GM19193 (cell line): ENCODE results near the gene RFTN1.

ENCODE experiments used
- POLR2A ChIP-seq: IDR thresholded peaks from 4 replicates; pipeline ENCODE4 v1.6.1; 2011; ENCODE audit not compliant: insufficient read depth, insufficient read length; ENCODE audit errors: extremely low read depth

The RFTN1 gene

DNA sequence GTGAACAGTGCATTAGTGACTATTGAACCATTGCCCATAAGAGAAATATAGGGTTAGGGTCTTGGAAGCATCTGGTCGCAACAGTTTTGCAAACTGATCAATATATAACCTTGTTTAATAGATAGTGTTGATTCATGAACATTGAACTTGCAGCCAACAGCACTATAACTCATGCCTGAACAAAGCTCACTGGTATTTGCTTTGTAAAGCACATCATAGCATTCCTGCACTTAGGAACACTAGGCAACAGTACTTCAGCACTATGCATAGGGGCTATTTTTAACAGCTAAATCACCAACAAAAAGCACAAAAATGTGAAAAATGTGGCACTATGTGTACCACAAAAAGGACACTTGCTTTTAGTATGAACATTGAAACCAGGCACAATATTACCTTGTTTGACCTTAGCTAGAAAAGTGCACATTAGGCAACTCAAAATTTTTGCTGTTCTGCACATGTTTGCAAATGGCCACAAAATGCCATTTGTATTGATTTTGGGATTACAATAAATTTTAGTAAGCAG, 180.5 kb downstream of the RFTN1 start:
- TF ChIP-seq POLR2A, result no peak

DNA sequence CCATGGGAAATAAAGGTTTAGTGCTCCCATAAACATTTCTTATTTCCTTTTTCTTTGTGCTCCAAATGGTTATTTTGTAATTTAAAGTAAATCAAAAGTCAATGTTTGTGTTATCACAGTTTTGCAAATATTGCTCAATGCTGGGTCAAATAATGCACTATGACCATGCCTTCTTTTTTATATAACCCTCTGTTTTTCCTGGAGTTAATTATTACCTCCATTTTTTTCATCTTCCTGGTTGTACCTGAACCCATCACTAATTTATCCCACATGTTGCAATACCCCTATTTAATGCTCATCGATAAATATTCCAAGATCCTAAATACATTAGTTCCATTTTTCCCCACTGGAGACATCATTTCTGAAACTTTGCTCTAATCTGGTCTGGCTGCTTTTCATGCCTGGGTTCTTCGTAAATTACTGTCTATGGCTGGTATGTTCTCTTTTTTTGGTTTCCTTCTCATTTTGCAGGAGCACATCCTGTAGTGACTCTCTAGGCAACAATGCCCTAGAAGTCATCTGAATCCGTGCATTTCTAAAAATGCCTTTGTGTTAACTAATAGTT, 182.1 kb downstream of the RFTN1 start:
- no peak for TF ChIP-seq POLR2A

DNA sequence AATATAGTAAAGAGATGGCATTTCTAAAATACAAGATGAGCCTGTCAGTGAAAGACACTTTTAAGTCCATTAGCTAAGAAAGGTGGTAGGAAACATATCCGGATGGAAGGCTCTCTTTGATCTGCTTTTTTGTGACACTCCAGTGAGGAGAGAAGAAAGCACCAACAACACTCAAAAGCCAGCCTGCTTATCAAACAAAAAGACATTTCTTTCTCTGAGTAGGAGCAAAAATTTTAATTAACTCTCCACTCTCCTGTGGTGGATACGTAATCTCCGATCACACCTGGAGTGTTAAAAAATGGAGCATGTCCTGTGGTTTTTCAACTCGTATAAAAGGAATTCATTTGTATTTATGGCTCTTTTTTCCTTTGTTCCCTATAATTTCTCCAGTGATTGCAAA, 183.1 kb downstream of the RFTN1 start:
- TF ChIP-seq POLR2A, result no peak

- no peak for TF ChIP-seq POLR2A
These were observed 183.7 kb downstream of the RFTN1 start for GRCh38 chr3:16329826-16330129.

DNA sequence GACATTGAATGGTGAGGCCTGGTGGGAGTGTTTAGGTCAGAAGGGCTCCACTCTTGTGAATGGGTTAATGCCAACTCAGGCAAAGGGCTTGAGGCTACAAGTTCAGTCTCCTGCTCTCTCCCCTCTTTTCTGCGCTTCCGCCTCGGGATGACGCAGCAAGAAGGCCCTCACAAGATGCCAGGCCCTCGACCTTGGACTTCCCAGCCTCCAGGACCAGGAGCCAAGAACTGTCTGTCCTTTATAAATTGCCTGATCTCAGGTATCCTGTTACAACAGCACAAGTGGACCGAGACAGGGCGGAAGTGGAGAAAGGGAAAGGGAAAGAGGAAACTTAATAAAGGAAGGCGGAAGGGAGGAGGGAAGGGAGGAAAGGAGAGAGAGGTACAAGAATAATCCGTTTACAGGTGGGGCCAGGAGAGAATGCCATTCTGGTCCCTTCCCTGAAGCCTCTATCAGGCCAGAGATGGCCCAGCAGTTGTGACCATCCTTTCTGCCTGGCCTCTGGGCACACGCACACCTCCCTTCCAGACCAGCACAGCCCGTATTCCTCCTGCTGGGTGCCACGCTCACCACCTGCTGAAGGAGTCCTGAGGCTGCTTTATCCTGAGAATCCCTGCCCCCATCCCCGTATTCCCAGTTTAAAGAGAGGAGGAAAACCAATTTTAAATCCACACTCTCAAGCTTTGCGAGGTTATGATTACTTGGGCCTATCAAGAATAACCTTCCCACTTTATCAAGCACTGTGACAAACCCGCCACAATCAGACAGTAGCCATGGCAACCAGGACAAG, 184.3 kb downstream of the RFTN1 start:
- no peak for TF ChIP-seq POLR2A

- TF ChIP-seq POLR2A, result peak; percentile 21
These were observed 185.4 kb downstream of the RFTN1 start for GRCh38 chr3:16328124-16328523.

- TF ChIP-seq POLR2A, result no peak
These were observed 186.7 kb downstream of the RFTN1 start for GRCh38 chr3:16326724-16327349.

DNA sequence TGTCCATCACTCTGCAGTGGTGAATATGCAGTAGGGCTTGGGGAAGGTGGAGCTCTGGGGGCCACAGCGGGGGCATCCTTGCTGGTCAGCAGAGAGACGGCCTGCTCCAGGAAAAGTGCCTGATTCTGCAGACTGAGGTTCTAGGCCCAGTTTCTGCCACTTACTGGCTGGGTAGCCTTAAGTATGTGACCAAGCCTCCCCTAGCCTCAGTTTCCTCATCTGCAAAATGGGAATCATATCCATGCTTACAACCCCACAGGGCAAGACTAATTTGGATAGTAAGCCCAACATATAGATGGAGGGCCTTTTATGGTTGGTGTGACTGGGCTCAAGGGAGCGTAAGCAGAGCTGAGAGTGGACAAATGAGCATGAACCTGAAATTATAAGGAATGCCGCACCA, 187.6 kb downstream of the RFTN1 start:
- TF ChIP-seq POLR2A, result no peak

DNA sequence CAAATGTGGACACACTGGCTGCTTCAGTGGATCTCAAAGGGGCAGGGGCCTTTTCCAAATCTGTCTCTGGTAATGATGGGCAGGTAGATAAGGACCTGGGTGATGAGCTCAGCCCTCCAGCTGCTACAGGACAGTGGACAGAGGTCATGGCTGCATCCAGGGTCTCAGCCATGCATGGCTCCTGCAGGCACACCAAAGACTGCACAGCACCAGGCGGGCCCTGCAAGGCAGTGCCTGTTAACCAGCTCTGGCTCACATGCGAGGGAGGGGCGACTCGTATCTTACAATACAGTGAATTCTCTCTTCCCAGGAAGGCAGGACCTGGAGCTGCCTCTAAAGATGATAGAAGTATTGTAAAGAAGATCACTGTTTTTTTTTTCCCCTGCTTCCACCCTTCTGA, 189.8 kb downstream of the RFTN1 start:
- no peak for TF ChIP-seq POLR2A

DNA sequence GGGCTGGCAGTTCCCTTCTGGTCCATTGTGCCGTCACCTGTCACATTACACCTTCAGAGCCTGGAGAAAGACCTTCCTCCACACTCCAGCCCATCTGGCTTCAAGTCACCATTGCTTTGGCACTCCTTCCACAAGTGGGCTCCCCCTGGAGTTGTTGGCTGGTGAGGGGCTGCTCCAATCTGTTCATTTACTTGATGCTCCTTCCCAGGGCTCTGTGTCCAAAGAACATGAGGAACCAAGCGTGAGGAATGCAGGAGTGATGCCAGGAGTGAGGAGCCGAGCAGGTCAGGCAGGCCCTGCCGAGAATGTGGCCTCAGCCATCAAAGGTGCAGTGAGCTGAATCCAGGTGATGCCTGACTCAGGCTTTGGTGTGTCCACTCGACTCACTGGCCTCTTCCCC, 191.3 kb downstream of the RFTN1 start:
- TF ChIP-seq POLR2A, result no peak

GRCh38 chr3:16320711-16321110, 192.8 kb downstream of the RFTN1 start:
- no peak for TF ChIP-seq POLR2A

- TF ChIP-seq POLR2A, result no peak
These were observed 193.8 kb downstream of the RFTN1 start for GRCh38 chr3:16319723-16320122.

DNA sequence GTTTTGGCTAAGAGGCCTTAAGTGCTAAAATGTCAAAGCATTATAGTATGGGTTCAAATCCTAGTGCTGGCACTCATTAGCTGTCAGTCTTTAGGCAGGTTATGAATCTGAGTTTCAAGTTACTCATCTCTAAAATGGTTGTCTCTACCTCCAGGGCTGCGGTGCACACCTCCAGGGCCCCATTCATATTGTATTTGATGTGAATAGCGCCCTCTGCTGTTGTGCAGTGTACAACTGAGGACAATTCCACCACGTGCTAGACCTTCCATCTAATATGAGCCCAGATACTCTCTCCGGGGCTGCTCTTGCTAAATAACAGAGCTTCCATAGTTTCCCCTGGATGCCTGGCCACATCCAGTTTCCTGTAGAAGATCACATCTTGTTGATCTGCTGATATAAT, 194.2 kb downstream of the RFTN1 start:
- TF ChIP-seq POLR2A, result no peak

GRCh38 chr3:16318176-16318575, 195.3 kb downstream of the RFTN1 start:
- TF ChIP-seq POLR2A, result no peak

DNA sequence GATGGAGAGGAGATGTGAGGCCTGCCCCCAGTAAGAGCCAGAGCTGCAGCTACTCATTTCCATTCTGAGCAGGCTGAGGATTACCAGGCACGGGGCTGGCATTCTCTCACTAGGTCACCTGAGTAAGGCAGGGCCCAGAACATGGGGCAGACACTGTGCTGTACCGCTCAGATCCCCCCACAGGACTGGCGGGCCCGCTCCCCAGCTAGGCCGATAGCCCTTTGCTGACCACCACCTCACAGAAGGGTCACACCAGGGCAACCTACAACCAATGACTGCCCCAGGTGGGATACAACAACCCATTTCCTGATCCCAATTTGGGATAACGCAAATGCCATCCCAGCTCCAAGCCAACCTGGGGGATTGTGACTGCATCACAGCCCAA, 195.9 kb downstream of the RFTN1 start:
- no peak for TF ChIP-seq POLR2A

- TF ChIP-seq POLR2A, result peak; percentile 12
These were observed 196.5 kb downstream of the RFTN1 start for GRCh38 chr3:16316847-16317560.

DNA sequence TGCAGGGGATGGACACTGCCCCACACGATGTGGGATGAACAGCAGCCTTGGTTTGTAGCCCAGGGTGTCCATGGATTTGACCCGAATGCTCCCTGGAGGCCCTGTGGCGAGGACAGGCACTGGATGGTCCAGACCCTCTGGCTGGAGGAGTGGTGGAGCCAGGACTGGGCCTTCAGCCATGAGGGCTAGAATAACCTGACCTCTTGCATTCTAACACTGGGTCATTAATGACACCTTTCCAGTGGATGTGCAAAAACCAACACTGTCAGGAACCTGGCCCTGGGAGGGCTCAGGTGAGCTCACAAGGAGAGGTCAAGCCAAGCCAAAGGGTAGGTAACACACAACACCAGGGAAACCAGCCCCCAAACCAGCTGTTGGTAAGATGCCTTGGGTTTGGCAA, 197.1 kb downstream of the RFTN1 start:
- peak; percentile 40 for TF ChIP-seq POLR2A

GRCh38 chr3:16315623-16316022, 197.9 kb downstream of the RFTN1 start:
- TF ChIP-seq POLR2A, result no peak
